Neuron (in vitro differentiated cells): Measurements from ENCODE around the gene XPR1.
"Not testable (repeated sequence)": the region's sequence is repeated elsewhere in the genome, so short reads cannot be mapped to it uniquely, and the experiment has no call there.

Experiments used
- H2AFZ ChIP-seq: one replicate; pipeline ENCODE4 v1.6.1; 2013; ENCODE audit warnings: low read depth, mild to moderate bottlenecking, inconsistent platforms, low read length, moderate library complexity
- H3K27me3 ChIP-seq: one replicate; pipeline ENCODE4 v1.6.1; 2013; ENCODE audit warnings: low read length; ENCODE audit not compliant: insufficient read depth
- H3K36me3 ChIP-seq: one replicate; pipeline ENCODE4 v1.6.1; 2013; ENCODE audit warnings: low read length; ENCODE audit not compliant: insufficient read depth
- H3K4me1 ChIP-seq: one replicate; pipeline ENCODE4 v1.6.1; 2013; ENCODE audit warnings: low read length; ENCODE audit not compliant: insufficient read depth
- H3K4me3 ChIP-seq: 2 replicates; pipeline ENCODE4 v1.5.1; 2013; ENCODE audit warnings: mild to moderate bottlenecking, low read length, moderate library complexity
- H3K9me3 ChIP-seq: one replicate; pipeline ENCODE4 v1.6.1; 2013; ENCODE audit warnings: low read length

The XPR1 gene

GRCh38 chr1:180854001-180854400 is 222.2 kb downstream of the XPR1 start:
- H3K4me1 ChIP-seq, result peaks cover 23% of the 10 kb centered on the region
- no peak overlapping the region for H3K4me3 ChIP-seq
- peaks cover 3% of the 10 kb centered on the region for H3K36me3 ChIP-seq
- H2AFZ ChIP-seq, result no peak overlapping the region
- no peaks in the 10 kb centered on the region for H3K9me3 ChIP-seq
- no peaks in the 10 kb centered on the region for H3K27me3 ChIP-seq

- Histone ChIP-seq H3K36me3 (peaks cover 3% of the 10 kb centered on the region), H2AFZ (no peak overlapping the region), H3K4me3 (no peak overlapping the region), H3K4me1 (peaks cover 28% of the 10 kb centered on the region), H3K27me3 (no peaks in the 10 kb centered on the region), H3K9me3 (no peaks in the 10 kb centered on the region)
These were observed 222.6 kb downstream of the XPR1 start for GRCh38 chr1:180854456-180854855.

- H2AFZ ChIP-seq, H3K27me3 ChIP-seq, H3K9me3 ChIP-seq, H3K36me3 ChIP-seq, H3K4me3 ChIP-seq: not testable (repeated sequence)
- peaks cover 28% of the 10 kb centered on the region for H3K4me1 ChIP-seq
These were observed 226.3 kb downstream of the XPR1 start for GRCh38 chr1:180857947-180858725.

GRCh38 chr1:180859306-180859705 is 227.5 kb downstream of the XPR1 start:
- H3K36me3 ChIP-seq, result peaks cover 8% of the 10 kb centered on the region
- H3K4me1 ChIP-seq, result peaks cover 17% of the 10 kb centered on the region
- no peaks in the 10 kb centered on the region for H3K27me3 ChIP-seq
- no peaks in the 10 kb centered on the region for H3K9me3 ChIP-seq
- H3K4me3 ChIP-seq, result no peak overlapping the region
- no peak overlapping the region for H2AFZ ChIP-seq

GRCh38 chr1:180860535-180860934 is 228.7 kb downstream of the XPR1 start:
- H3K27me3 ChIP-seq, result no peaks in the 10 kb centered on the region
- no peaks in the 10 kb centered on the region for H3K9me3 ChIP-seq
- no peak overlapping the region for H2AFZ ChIP-seq
- peaks cover 12% of the 10 kb centered on the region for H3K4me1 ChIP-seq
- H3K4me3 ChIP-seq, result no peak overlapping the region
- H3K36me3 ChIP-seq, result peaks cover 11% of the 10 kb centered on the region

- no peak overlapping the region for H3K4me3 ChIP-seq
- peaks cover 12% of the 10 kb centered on the region for H3K4me1 ChIP-seq
- H2AFZ ChIP-seq, result no peak overlapping the region
- H3K27me3 ChIP-seq, result no peaks in the 10 kb centered on the region
- H3K9me3 ChIP-seq, result peaks cover 2% of the 10 kb centered on the region
- H3K36me3 ChIP-seq, result peaks cover 15% of the 10 kb centered on the region
These were observed 230.5 kb downstream of the XPR1 start for GRCh38 chr1:180862305-180862704.

GRCh38 chr1:180863158-180863775 is 231.4 kb downstream of the XPR1 start:
- H2AFZ ChIP-seq, result no peak overlapping the region
- peaks cover 2% of the 10 kb centered on the region for H3K9me3 ChIP-seq
- H3K36me3 ChIP-seq, result peaks cover 15% of the 10 kb centered on the region
- no peaks in the 10 kb centered on the region for H3K27me3 ChIP-seq
- peaks cover 12% of the 10 kb centered on the region for H3K4me1 ChIP-seq
- H3K4me3 ChIP-seq, result no peak overlapping the region

- H2AFZ ChIP-seq, result no peak overlapping the region
- no peaks in the 10 kb centered on the region for H3K4me1 ChIP-seq
- no peak overlapping the region for H3K4me3 ChIP-seq
- no peaks in the 10 kb centered on the region for H3K27me3 ChIP-seq
- H3K9me3 ChIP-seq, result no peaks in the 10 kb centered on the region
- H3K36me3 ChIP-seq, result peaks cover 29% of the 10 kb centered on the region
These were observed 250.1 kb downstream of the XPR1 start for GRCh38 chr1:180881806-180882509.

GRCh38 chr1:180884588-180885300 is 252.9 kb downstream of the XPR1 start:
- no peaks in the 10 kb centered on the region for H3K9me3 ChIP-seq
- no peaks in the 10 kb centered on the region for H3K27me3 ChIP-seq
- H2AFZ ChIP-seq, result no peak overlapping the region
- H3K4me3 ChIP-seq, result no peak overlapping the region
- H3K4me1 ChIP-seq, result no peaks in the 10 kb centered on the region
- peaks cover 31% of the 10 kb centered on the region for H3K36me3 ChIP-seq

GRCh38 chr1:180886338-180886737 is 254.5 kb downstream of the XPR1 start:
- Histone ChIP-seq H3K4me3 (no peak overlapping the region), H3K36me3 (peaks cover 22% of the 10 kb centered on the region), H3K9me3 (no peaks in the 10 kb centered on the region), H2AFZ (no peak overlapping the region), H3K4me1 (no peaks in the 10 kb centered on the region), H3K27me3 (no peaks in the 10 kb centered on the region)

GRCh38 chr1:180887841-180888240 is 256.0 kb downstream of the XPR1 start:
- H3K4me1 ChIP-seq, result no peaks in the 10 kb centered on the region
- H3K27me3 ChIP-seq, result no peaks in the 10 kb centered on the region
- H3K9me3 ChIP-seq, result no peaks in the 10 kb centered on the region
- no peak overlapping the region for H3K4me3 ChIP-seq
- H2AFZ ChIP-seq, result no peak overlapping the region
- peaks cover 22% of the 10 kb centered on the region for H3K36me3 ChIP-seq

GRCh38 chr1:180888870-180889269 is 257.0 kb downstream of the XPR1 start:
- Histone ChIP-seq H3K4me3 (no peak overlapping the region), H3K4me1 (no peaks in the 10 kb centered on the region), H3K9me3 (no peaks in the 10 kb centered on the region), H3K36me3 (peaks cover 20% of the 10 kb centered on the region), H3K27me3 (no peaks in the 10 kb centered on the region), H2AFZ (no peak overlapping the region)

GRCh38 chr1:180889325-180889724 is 257.5 kb downstream of the XPR1 start:
- H3K9me3 ChIP-seq, result no peaks in the 10 kb centered on the region
- no peaks in the 10 kb centered on the region for H3K27me3 ChIP-seq
- H3K4me3 ChIP-seq, result no peak overlapping the region
- peaks cover 17% of the 10 kb centered on the region for H3K36me3 ChIP-seq
- no peaks in the 10 kb centered on the region for H3K4me1 ChIP-seq
- H2AFZ ChIP-seq, result no peak overlapping the region
